ENCODE measurements around the gene MTFP1.

The MTFP1 gene

DNA sequence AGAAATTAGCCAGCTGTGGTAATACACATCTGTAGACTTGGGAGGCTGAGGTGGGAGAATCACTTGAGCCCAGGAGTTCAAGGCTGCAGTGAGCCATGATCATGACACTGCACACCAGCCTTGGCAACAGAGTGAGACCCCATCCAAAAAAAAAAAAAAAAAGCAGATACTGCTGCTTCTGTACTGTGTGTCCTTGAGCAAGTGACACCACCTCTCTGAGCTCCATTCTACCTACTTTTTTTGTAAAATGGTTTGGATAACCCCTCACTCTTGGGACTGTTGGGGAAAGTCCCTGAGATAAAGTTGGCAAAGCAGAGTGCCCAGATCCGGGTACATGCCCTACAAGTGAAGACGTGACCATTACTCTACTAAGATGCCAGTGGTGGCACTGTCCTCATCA is 43.6 kb downstream of the MTFP1 start:
- TF ChIP-seq, protein P1, sequence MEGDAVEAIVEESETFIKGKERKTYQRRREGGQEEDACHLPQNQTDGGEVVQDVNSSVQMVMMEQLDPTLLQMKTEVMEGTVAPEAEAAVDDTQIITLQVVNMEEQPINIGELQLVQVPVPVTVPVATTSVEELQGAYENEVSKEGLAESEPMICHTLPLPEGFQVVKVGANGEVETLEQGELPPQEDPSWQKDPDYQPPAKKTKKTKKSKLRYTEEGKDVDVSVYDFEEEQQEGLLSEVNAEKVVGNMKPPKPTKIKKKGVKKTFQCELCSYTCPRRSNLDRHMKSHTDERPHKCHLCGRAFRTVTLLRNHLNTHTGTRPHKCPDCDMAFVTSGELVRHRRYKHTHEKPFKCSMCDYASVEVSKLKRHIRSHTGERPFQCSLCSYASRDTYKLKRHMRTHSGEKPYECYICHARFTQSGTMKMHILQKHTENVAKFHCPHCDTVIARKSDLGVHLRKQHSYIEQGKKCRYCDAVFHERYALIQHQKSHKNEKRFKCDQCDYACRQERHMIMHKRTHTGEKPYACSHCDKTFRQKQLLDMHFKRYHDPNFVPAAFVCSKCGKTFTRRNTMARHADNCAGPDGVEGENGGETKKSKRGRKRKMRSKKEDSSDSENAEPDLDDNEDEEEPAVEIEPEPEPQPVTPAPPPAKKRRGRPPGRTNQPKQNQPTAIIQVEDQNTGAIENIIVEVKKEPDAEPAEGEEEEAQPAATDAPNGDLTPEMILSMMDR (IDR thresholded peaks at IDR 0.05; ENCODE audit: low read depth, low read length, missing control alignments) = no peak
- DNase-seq (ENCODE audit: low read depth) = no peak
- in situ Hi-C loops (cut with HindIII; ENCODE audit: low sequenced_read_pairs) = no loop called here

DNA sequence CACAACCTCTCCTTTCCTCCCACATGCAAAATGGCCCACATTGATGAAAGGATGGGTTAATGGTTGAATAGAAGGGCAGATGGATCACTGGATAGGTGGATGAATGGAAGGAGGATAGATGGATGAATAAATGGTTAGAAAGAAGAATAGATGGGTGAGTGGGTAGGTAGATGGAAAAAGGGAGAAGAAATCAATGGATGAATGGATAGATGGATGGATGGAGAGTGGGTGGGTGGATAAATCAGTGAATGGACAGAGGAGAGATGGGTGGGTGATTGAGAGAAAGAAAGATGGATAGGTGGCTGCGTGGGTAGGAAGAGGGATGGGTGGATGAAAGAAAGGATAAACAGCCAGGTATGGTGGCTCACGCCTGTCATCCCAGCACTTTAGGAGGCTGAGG is 45.1 kb downstream of the MTFP1 start:
- TF ChIP-seq, protein P1 (IDR thresholded peaks at IDR 0.05; ENCODE audit: low read depth, low read length, missing control alignments) = no peak
- in situ Hi-C loops (cut with HindIII; ENCODE audit: low sequenced_read_pairs) = no loop called here
- no peak overlapping the region for H3K4me3 ChIP-seq (ENCODE audit: low read depth, low read length)
- DNase-seq (ENCODE audit: low read depth) = no peak

More for the DNA sequence above, 43.6 kb downstream of the MTFP1 start:
- H3K4me3 ChIP-seq (ENCODE audit: low read depth, low read length) = no peak overlapping the region

DNA sequence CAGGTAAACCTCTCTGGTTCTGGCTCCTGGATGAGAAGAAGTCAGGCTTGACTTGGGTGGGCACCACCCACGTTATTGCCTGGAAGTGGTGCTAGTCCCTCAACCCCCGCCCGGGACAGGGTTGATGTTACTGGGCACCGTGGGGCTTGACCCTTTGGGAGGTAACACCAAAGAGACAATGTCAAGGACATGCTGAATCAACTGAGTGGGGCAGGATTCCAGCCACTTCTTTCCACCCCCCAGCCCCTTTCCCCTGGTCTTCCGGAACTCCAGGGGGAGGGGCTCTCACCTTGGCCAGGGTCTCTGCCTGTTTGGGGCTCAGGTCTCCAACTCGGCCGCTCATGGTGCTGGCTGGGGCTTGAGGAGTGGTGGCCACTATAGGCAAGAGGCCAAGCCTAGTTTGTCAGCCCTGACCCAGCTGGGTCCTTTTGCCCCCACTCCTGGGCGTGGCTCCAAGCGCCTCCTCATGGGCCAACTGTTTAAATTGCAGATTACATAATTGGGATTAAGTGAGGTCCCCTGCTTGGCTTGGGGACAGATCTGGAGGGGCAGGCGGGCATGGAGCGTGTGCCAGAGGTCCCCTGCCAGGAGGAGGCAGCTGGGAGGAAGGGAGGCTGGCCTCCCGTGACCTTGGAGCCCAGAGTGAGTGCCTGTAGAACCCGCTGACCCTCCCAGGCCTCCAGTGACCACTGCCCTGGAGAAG is 46.2 kb downstream of the MTFP1 start, which contains the start of gene SEC14L3:
TSS of gene SEC14L3 (minus strand) at position 402 of the 703 bp plus-strand sequence. CDS start at position 343, 59 bp downstream.
- no peak within 1 kb of the TSS for H3K4me3 ChIP-seq (ENCODE audit: low read depth, low read length)
- TF ChIP-seq, protein P1 (IDR thresholded peaks at IDR 0.05; ENCODE audit: low read depth, low read length, missing control alignments) = no peak
- in situ Hi-C loops (cut with HindIII; ENCODE audit: low sequenced_read_pairs) = no loop called here
- no peak for DNase-seq (ENCODE audit: low read depth)

DNA sequence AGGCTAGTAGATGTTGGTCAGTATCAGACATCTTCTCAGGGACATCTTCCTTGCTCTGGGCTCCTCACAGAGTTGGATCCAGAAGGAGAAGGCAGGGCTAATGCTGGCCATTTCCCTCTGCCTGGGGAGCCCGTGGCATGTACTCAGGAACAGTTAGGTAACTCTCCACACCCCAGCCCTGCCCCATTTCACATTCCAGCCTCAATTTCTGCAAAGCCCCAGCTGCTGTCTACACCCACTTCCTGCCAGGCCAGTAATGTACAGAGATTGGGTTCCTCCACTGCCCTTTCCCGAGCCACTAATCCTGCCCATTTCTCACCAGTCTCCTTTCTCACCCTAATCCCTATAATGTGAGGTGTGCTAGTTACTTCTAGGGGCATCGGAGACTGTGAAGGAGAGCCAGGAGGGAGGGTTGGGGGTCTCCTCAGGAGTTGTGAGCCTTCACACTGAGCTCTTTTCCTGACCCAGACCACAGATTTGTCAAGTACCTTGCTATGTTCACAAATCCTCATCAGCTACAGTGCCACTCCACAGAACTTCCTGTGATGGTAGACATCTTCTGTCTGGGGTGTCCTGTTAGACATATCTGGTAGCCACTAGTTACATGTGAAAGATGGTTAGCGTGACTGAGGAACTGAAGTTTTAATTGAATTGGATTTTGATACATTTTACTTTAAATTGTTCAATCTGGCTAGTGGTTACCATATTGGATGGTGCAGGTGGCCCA is 47.6 kb downstream of the MTFP1 start:
- in situ Hi-C loops (cut with HindIII; ENCODE audit: low sequenced_read_pairs) = no loop called here
- no peak overlapping the region for H3K4me3 ChIP-seq (ENCODE audit: low read depth, low read length)
- no peak for DNase-seq (ENCODE audit: low read depth)
- TF ChIP-seq, protein P1 (IDR thresholded peaks at IDR 0.05; ENCODE audit: low read depth, low read length, missing control alignments) = no peak

DNA sequence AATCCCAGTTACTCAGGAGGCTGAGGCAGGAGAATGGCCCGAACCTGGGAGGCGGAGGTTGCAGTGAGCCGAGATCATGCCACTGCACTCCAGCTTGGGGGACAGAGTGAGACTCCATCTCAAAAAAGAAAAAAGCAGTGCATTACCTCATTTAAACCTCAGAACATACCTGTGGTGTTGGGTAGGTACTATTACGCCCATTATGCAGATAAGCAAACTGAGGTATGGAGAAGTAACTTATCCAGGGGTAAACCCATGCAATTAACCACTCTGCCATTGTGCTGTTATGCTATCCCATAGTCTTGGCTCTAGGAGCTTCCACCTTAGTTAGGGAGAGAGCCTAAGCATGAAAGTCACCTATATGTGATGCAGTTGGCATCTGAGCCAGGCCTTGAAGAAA is 48.6 kb downstream of the MTFP1 start:
- in situ Hi-C loops (cut with HindIII; ENCODE audit: low sequenced_read_pairs) = no loop called here
- DNase-seq (ENCODE audit: low read depth) = no peak
- TF ChIP-seq, protein P1 (IDR thresholded peaks at IDR 0.05; ENCODE audit: low read depth, low read length, missing control alignments) = no peak
- no peak overlapping the region for H3K4me3 ChIP-seq (ENCODE audit: low read depth, low read length)

DNA sequence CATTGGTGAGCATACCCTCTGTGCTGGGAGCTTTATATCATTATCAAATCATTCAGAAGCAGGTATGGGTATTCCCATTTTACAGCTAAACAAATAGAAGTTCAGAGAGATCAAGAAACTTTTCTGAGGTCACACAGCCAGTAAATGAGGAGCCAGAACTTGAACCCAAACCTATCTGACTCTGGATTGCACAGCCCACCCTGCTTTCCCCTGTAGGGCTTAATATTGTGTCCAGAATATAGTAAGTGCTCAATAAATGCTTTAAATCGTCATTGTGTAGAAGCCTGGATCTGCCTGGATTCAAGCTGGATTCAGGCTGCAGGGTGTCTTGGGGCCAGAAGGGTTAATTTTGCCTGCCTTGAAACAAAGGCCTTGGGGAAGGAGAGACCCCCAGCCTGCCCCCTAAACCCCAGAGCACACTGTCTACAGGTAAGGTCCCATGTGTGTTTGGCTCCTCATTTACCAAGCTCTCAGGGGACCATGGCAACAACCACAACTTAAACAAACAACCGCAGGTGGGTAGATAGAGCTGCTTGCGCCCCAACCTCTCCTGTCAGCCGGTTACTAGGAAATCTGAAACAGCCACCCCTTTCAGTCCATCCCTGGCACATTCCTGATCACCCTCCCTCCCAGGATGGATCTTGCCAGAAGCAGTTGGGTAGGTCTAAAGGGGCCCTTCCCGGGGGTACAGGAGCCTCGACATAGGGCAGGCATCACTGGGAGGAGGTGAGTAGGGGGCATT is 49.3 kb downstream of the MTFP1 start:
- no peak for DNase-seq (ENCODE audit: low read depth)
- in situ Hi-C loops (cut with HindIII; ENCODE audit: low sequenced_read_pairs) = no loop called here
- no peak overlapping the region for H3K4me3 ChIP-seq (ENCODE audit: low read depth, low read length)
- TF ChIP-seq, protein P1 (IDR thresholded peaks at IDR 0.05; ENCODE audit: low read depth, low read length, missing control alignments) = no peak

Data from astrocyte of the cerebellum (primary cell).